Left ventricle myocardium inferior (tissue), 1 donor: Measurements from ENCODE around the gene MAML2. TPM values are rescaled to one million over a fixed set of nuclear protein-coding genes. Genes with fewer than 3 reads are reported as not detected.

Experiments
- DNase-seq: peaks from one replicate; pipeline ENCODE4 v3.0.0-alpha.2; 2020
- H3K27ac ChIP-seq: fragments of 200-600 bp; replicated peaks from 2 replicates; pipeline ENCODE4 v1.8.0; 2021
- H3K27me3 ChIP-seq: fragments of 200-600 bp; 2 replicates; pipeline ENCODE4 v1.8.0; 2021; ENCODE audit warnings: low read depth
- H3K36me3 ChIP-seq: fragments of 200-600 bp; 2 replicates; pipeline ENCODE4 v1.8.0; 2021
- H3K4me1 ChIP-seq: fragments of 200-600 bp; 2 replicates; pipeline ENCODE4 v1.8.0; 2021
- H3K4me3 ChIP-seq: fragments of 200-600 bp; 2 replicates; pipeline ENCODE4 v1.8.0; 2021; ENCODE audit warnings: mild to moderate bottlenecking, moderate library complexity
- H3K9me3 ChIP-seq: fragments of 200-600 bp; replicated peaks from 2 replicates; pipeline ENCODE4 v1.8.0; 2021
- CTCF ChIP-seq: fragments of 200-600 bp; IDR thresholded peaks from 2 replicates; pipeline ENCODE4 v1.8.0; 2021; ENCODE audit warnings: antibody characterized with exemption, mild to moderate bottlenecking, borderline replicate concordance
- intact Hi-C: fragments of 100-400 bp; cut with micrococcal nuclease; formaldehyde crosslinking; loops from one replicate; pipeline ENCODE4 v1.11.0; 2022
- total RNA-seq: library from RNA; stranded (reverse); fragmentation: NEBNext Ultra II Directional; extraction: Animal tissue kit (Norgen Biotek cat#: 25700); gene quantifications from one replicate; pipeline ENCODE4 v1.2.1, GENCODE V29; 2021
- donor health status: DM: no; HTN: yes; CAD: no; lungs with severe emphysema.

The MAML2 gene
- total RNA-seq, 1 donor from 2014 or later, result 4.5 TPM

DNA sequence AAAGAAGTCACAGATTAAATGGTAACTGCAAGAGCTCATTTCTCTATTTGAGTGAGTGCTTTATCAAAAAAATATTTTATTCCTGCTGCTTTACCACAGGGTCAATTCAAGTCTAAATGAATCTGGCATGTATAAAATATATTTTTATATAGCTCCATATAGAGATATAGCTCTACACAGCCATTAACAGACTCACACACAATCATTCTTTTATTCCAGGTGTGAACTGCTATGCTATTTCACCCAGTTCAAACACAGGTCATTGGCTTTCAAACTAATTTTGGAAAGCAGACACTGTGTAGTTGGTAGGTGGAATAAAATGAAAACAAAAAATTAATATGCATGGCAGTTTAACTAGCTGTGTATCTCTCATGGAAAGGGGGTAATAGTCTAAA lies 63.1 kb downstream of the MAML2 start:
- no peak for DNase-seq
- Histone ChIP-seq H3K36me3 (no peaks in the 10 kb centered on the region), H3K4me3 (no peak overlapping the region), H3K4me1 (peaks cover 13% of the 10 kb centered on the region), H3K9me3 (no peaks in the 10 kb centered on the region), H3K27me3 (no peaks in the 10 kb centered on the region), H3K27ac (no peak overlapping the region)
- no peak for TF ChIP-seq CTCF
- intact Hi-C loops, result no loop called here

DNA sequence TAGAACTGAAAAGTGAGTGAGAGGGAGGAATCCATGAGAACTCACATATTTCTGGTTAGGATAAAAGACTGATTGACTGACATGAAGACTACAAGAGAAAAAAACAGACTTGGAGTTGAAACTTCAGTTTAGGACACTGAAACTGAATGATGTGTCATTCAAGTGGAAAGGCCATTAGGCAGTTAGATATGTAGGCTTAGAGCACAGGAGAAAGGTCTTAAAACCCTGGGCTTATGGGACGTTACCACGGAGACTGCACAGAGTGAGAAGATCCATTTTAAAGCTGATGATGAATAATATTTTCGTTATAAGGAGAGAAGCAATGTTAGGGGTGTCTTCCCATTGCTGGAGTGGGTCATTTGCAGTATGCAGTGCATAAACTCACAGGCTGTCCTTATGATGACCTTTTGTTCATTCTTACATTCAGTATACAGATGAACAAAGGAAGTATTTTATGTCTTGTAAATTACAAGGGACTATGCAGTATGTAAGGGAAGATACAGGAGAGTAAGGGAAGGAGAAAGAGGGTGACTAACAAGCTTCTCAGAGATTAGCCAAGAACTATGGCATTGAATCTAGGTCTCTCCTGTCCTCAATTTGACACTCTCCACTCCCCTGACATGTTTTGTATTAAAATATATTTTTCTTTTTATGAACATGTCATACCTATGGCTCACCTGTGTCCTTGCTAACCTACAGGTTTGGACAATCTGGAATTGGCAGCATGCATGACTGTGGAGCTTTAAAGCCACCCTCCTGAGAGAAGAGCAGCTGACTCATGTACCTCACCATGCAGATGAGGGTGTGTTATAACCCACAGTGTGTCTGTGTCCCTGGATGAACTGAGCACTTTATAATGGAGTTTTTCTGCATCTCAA lies 63.7 kb downstream of the MAML2 start:
- no peak for TF ChIP-seq CTCF
- Histone ChIP-seq H3K36me3 (no peaks in the 10 kb centered on the region), H3K27me3 (no peaks in the 10 kb centered on the region), H3K27ac (no peak overlapping the region), H3K4me1 (peaks cover 13% of the 10 kb centered on the region), H3K9me3 (no peaks in the 10 kb centered on the region), H3K4me3 (no peak overlapping the region)
- intact Hi-C loops, result no loop called here
- no peak for DNase-seq

DNA sequence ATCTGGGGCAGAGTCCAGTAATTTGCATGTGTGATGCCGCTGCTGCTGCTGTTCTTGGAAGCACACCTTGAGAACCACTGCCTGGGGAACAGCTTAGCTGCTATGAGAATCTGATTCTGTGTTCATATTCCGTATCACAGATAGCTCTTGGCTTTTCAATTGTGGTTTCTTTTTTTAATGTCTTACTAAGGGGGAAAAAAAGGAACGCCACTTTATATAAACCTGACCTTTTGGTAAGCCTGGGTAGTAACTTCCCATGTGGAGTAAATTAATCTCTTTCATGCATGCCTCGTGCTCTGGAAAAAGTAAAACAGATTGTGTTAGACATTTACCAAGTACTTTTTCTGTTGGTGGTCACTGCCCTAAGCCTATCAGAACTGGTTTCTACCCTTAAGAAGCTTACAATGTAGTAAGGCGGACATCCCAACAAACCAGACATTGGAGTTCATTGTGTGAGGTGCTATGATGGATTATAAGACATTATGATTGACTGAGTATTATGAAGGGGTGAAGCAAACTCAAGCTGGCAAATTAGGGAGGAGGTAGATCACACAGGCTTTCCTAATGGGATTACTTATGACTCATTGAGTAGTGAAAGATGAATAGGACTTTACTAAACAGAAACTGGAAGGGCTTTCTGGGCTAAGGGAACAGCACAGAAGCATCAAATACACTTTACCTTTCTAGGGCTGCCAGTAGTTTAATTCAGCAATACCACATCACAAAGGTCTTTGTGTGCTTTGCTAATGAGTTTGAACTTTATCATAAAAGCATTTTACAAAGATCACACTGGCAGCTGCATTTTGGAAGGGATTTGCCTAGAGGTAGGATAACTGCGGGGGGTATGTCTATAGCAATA lies 64.7 kb downstream of the MAML2 start:
- Histone ChIP-seq H3K4me3 (no peak overlapping the region), H3K9me3 (no peaks in the 10 kb centered on the region), H3K27ac (no peak overlapping the region), H3K4me1 (peaks cover 13% of the 10 kb centered on the region), H3K36me3 (no peaks in the 10 kb centered on the region), H3K27me3 (no peaks in the 10 kb centered on the region)
- no peak for DNase-seq
- intact Hi-C loops, result no loop called here
- TF ChIP-seq CTCF, result no peak

DNA sequence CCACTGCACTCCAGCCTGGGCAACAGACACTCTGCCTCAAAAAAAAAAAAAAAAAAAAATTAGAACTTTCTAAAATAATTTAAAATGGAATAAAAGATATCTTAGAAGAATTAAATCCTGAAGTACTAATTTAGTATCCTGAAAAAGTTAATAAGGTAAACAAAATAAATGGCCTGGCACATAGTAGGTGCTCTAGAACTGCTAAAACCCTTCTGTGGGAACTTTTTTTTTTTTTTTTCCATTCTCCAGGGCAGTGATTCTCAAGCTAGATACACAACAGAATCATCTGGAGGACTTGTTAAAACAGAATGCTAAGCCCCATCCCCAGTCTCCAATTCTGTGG lies 65.3 kb downstream of the MAML2 start:
- Histone ChIP-seq H3K27ac (no peak overlapping the region), H3K27me3 (no peaks in the 10 kb centered on the region), H3K4me3 (no peak overlapping the region), H3K36me3 (no peaks in the 10 kb centered on the region), H3K9me3 (no peaks in the 10 kb centered on the region), H3K4me1 (peaks cover 16% of the 10 kb centered on the region)
- intact Hi-C loops, result no loop called here
- no peak for DNase-seq
- no peak for TF ChIP-seq CTCF

DNA sequence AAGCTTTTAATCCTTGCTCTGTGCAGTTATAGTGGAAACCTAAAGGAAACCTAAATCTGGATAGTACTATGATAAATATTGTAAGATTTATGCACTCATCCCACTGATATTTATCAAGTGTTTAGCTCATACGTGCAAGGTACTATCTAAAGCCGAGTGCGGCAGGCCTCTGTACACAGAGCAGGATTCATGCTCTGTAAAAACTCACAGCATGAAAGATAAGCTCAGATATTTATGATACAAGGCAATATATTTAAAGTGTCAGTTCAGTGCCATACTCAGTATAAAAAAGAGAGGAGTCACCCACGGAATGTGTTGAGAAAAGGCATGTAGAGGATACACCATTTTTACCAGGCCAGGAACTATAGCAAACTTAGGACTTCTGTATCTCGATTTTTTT lies 66.2 kb downstream of the MAML2 start:
- DNase-seq, result no peak
- TF ChIP-seq CTCF, result no peak
- Histone ChIP-seq H3K27me3 (no peaks in the 10 kb centered on the region), H3K9me3 (no peaks in the 10 kb centered on the region), H3K4me1 (peaks cover 18% of the 10 kb centered on the region), H3K4me3 (no peak overlapping the region), H3K36me3 (no peaks in the 10 kb centered on the region), H3K27ac (no peak overlapping the region)
- intact Hi-C loops, result no loop called here
